SIG-M5 treated with dmso at 0.1 percent for 504 hours (cell line): ENCODE results near the gene MKNK1.
"Not testable (repeated sequence)": the region's sequence is repeated elsewhere in the genome, so short reads cannot be mapped to it uniquely, and the experiment has no call there.

ENCODE experiments used
- DNase-seq: peaks from one replicate; lab custom pipeline; 2025; ENCODE audit not compliant: unreplicated experiment; lab: John Stamatoyannopoulos, UW

The MKNK1 gene

DNA sequence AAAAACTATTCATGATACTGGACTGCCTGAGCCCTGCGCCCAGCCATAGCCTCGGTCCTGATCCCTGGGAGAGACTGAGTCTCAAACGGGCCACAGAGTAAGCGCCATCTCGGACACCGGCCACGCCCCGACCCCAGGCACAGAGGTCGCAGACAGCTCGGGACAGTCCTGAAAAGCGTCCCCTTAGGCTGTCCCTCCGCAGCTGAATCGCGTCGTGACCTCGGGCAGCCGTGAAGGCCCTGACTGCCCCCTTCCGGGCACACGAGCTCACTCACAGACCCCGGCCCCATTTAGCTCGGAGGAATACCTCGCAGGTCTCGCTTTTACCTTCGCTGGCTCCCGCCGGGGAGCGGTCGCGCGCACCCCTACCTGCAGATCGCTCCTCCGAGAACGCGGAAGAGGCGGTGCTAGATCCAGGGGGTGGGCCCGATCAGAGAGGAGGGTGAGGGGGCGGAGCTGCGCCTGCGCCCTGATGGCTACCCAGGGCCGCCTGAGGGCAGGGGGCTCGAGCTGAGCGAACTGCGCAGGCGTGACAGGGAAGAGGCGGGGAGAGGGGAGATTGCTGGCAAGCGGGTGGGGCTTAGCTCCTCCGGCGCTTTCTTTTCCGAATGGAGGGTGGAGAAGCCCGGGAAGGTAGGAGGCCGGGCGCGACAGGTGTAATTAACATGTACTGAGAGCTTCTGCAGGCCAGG is at the start of gene MKNK1:
TSS of gene MKNK1 (minus strand) at position 411 of the 692 bp plus-strand sequence. CDS start 20,941 bp downstream, outside the sequence.
- peak; percentile 88 for DNase-seq

DNA sequence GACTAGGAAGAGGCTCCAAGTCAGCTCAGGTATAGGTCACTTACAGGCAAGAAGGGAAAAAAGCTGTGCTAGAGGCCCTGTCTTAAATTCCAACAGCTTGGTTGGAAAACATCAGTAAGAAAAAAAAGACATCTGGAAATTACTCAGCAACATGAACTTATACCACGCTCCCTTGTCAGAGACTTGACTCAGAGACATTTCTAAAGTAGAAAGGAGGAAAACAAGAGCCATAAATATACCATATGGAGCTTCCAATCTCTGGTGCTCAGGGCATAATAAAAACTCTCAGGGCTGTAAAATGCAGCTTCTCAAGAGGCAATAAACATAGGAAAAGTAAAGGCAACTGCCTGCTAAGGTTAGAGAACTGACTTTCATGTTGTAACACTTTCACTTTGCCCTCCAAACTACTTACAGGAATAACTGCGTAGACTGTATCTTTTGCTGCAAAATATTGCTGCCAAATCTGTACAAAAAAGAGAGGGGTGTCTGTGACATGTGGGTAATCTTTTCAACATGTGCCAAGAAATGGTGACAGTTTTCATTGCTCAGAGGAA is 49.4 kb upstream of the MKNK1 start:
- DNase-seq = no peak

DNA sequence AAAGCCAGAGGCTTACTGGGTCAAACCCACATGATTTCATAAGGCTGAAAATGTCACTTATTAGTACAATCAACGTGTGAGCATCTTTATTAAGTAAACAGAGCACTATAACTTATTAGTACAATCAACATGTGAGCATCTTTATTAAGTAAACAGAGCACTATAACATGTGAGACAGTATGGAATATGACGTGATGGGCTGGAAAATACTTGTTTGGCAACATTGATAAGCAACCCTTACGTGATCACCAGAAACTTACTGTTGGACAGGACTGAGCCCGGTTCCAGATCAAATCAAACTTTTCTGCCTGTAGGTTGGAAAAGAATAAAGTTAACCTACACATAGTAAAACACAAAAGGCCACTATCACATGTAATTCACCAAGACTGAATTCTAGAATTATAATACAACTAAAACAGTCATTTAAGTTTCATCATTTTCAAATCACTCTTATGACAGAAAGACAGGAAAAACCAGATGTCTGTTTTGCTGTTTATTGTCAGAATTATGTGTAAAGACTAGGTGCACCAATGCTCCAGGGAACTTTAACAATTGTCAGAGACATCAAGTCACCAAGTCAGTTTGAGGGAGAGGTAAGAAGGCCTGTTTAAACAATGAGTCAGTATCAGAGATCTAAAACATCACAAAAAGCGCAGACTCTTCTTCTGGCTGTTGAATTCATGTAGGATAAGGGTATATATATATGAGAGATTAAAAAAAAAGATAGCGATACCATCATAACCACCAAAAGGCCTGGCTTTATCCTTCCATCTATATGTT is 48.4 kb upstream of the MKNK1 start:
- DNase-seq = no peak

- not testable (repeated sequence) for DNase-seq
These were observed 47.1 kb upstream of the MKNK1 start for GRCh38 chr1:46651152-46651551.

- no peak for DNase-seq
These were observed 46.4 kb upstream of the MKNK1 start for GRCh38 chr1:46650491-46650890.

DNA sequence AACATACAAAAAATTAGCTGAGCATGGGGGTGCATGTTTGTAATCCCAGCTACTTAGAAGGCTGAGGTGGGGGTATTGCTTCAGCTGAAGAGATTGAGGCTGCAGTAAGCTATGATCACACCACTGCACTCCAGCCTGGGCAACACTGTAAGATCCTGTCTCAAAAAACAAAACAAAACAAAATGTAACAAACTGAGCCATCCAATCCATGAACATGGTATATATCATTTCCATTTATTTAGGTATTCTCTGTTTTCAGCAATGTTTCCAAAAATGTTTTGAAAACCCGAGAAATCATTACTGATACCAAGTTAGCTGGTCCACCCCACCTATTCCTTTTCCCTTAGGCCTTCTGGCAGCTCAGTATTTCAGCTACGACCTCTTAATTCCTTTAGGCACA is 45.7 kb upstream of the MKNK1 start:
- DNase-seq = no peak

- DNase-seq = no peak
These were observed 43.5 kb upstream of the MKNK1 start for GRCh38 chr1:46647611-46648010.

GRCh38 chr1:46646844-46647243 is 42.8 kb upstream of the MKNK1 start:
- DNase-seq = no peak

- DNase-seq = no peak
These were observed 42.3 kb upstream of the MKNK1 start for GRCh38 chr1:46646331-46646730.

DNA sequence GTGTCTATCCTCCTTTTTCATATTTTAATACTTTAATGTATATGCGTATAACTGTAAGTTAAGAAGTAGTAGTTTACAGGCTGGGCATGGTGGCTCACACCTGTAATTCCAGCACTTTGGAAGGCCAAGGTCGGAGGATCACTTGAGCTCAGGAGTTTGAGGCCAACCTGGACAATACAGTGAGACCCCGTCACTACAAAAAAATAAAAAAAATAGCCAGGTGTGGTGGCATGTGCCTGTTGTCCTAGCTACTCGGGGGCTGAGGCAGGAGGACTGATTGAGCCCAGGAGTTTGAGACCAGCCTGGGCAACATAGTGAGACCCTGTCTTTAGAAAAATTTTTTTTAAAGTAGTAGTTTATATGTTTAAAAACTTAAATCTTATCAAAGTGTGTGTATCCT is 41.7 kb upstream of the MKNK1 start:
- DNase-seq = no peak

DNA sequence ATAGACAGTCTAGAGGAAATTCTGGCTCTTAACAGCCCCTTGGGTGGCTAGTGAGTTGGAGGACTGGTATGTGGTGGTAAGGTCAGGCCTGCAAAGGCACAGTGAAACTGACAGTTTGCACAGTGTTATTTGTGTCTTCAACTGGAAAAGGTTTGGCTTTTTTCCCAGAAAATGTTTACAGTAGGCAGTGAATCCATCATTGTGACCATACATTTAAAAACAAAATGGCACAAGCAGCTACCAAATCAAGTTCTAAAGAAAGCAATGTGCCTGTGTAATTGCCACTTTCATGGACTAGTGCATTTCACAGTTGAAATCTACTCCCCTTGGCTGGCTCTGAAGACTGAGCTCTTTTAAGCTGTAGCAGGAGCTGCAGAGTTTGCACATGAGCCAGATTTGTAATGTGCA is 39.3 kb upstream of the MKNK1 start:
- no peak for DNase-seq

- no peak for DNase-seq
These were observed 38.1 kb upstream of the MKNK1 start for GRCh38 chr1:46642115-46642680.

GRCh38 chr1:46639547-46639946 is 35.5 kb upstream of the MKNK1 start:
- DNase-seq = no peak

DNA sequence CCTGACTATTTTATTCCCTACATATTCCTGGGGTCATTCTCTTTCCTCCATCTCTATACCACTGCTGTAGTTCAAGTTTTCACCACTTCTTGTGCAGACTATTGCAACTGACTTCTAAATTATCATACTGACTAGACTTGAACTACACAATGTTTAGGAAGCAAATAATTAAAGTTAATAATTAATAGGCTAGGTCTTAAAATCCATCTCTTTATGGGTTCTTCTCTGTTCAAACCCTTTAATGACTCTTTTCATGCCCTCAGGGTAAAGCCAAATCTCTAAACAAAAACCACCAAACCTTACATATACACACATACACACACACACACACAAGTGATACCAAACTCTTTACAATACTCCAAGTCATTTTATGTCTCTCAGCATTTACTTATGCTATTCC is 34.9 kb upstream of the MKNK1 start:
- DNase-seq = no peak

DNA sequence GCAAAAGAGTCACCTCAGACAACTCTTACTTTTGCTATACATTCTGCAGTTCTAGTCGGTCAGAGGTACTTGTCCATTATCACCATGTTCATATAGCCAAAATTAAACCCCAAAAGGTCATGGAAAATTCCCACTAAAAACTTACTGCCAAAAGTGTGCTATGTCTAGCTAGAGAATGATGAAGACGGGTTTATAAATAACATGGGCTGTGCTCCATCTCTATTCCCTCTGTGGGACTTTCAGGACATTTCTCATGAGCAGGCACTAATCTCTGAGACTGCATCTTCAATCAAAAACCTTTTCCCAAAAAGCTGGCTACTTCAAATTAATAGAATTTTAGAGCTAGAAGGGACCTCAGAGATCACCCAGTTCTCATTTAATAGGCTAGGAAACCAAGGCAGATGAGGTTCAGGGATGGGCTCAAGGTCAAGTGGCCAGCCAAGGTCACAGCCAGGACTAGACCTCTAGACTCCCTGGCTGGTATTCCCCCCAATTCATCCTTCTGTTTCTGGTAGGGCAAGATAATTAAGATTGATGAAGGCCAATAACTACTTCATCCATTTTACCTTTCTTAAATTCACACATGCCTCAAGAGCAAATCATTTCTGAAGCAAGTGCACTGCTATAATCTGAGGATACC is 33.5 kb upstream of the MKNK1 start:
- no peak for DNase-seq

GRCh38 chr1:46635205-46635604 is 31.1 kb upstream of the MKNK1 start:
- DNase-seq = no peak

DNA sequence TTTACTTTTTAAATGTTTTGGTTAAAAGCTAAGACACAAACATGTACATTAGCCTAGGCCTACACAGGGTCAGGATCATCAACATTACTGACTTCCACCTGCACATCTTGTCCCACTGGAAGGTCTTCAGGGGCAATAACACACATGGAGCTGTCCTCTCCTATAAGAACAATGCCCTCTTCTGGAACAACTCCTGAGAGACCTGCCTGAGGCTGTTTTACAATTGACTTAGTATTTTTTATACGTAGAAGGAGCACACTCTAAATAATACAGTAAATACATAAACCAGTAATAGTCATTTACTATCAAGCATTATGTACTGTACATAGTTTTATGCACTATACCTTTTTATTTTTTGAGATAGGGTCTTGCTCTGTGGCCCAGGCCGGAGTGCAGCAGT is 26.7 kb upstream of the MKNK1 start:
- no peak for DNase-seq

GRCh38 chr1:46623743-46624644 is 19.9 kb upstream of the MKNK1 start:
- no peak for DNase-seq

DNA sequence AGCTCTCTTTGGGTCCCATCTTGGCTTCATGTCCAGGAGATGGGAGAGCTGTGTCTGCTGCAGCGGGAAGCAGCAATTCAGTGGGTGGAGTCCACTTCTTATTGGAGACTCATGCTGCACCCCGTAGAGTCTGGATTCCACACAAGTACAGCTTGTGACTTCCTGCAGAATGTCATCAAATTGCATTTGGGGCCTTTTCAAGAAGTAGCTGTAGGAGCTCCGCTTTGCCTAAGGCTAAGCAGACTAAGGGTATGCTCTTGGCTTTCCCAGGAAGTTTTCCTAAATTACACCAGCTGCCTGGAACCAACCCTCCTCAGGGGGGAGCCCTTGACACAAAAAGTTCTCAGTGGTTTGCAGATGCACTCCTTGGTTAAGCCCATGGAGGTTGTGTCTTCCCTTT is 18.3 kb upstream of the MKNK1 start:
- DNase-seq = no peak

GRCh38 chr1:46621930-46622329 is 17.9 kb upstream of the MKNK1 start:
- no peak for DNase-seq
